GM21786 (cell line): Measurements from ENCODE around the gene GABPB1.
A peak's percentile ranks its signal among the peaks of the same experiment; 100 is the strongest.
"Not testable (repeated sequence)": the region's sequence is repeated elsewhere in the genome, so short reads cannot be mapped to it uniquely, and the experiment has no call there.

Experiments
- ATAC-seq: cut with Tn5 transposase; IDR thresholded peaks from one replicate; pipeline ENCODE4 v1.9.1; 2021; ENCODE audit not compliant: unreplicated experiment

Gene GABPB1

DNA sequence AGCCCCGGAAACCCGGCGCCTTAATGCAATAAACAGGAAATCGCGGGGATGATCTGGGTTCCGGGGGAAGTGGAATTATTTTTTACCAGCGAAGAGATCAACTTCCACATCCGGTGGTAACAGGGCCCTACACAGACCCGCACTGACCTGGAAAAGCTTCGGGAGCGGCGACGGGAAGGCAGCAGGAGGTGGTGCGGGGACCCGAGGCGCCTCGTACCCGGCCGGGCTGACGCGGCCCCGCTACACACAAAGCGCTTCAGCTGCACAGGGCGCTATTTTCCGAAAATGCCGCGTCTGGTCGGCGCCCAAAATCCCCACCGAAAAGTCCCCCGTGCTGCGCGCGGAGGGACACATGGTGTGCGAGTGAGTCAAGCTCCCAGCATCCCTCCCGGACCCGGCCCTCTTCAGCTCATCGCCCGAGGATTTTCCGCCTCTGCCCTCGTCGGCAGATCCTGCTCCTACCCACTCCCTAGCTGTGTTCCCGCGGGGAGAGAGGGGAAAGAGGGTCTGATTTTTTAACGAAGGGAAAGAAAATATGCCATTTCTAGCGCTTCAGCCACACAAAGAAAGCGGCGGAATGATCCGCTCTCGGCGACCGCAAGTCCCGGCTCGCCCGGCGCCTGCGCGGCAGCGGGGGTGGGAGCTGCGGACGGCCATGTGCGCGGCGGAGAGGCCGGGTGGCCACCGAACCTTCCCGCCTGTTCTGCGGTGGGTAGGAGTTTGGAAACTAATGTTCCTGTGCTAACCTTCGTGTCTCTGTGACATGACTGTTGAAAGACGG lies at the start of gene GABPB1:
GABPB1 (minus strand) TSS at position 361 of the 781 bp plus-strand sequence. CDS start 45,400 bp downstream, outside the sequence.
- peak; percentile 35 for ATAC-seq

- ATAC-seq: not testable (repeated sequence)
Measured at GRCh38 chr15:50391561-50391960, 36.6 kb upstream of the GABPB1 start.

DNA sequence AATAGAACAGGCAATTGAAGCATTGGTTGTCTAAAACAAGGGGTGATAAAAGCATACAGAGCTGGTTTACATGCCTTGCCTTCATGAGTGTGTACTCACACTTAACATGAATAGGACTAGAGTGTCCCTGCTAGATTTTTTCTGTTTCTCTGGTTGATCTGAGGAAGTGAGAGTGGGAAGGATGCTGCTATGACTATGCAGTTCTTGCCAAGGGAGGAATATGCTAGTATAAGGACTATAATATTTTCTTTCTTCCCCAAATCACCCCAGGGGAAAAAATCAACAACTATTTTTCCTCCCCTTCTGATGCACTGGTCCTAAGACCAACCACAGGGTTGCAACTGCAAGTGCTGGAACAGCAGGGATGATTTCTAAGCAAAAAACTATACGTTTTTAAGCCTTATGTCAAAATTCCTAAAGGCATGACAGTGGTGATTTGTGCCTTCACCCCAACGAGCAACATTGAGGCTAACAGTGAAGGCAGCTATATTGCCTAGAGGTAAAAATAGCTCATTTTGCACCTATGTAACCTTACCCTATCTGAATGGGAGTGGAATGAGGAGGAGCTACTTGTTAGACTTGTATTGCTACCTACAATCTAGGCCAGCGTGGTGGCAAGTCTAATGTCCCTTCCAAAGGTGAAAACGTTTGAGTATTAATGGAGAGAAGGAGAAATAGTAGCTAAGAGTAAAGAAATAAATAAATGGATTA lies 35.7 kb upstream of the GABPB1 start:
- ATAC-seq: peak; percentile 95

GRCh38 chr15:50382408-50382807 lies 27.4 kb upstream of the GABPB1 start:
- ATAC-seq: not testable (repeated sequence)

GRCh38 chr15:50381438-50381837 lies 26.4 kb upstream of the GABPB1 start:
- ATAC-seq: no peak

GRCh38 chr15:50380089-50380488 lies 25.1 kb upstream of the GABPB1 start:
- no peak for ATAC-seq

GRCh38 chr15:50379413-50379812 lies 24.4 kb upstream of the GABPB1 start:
- ATAC-seq: not testable (repeated sequence)

DNA sequence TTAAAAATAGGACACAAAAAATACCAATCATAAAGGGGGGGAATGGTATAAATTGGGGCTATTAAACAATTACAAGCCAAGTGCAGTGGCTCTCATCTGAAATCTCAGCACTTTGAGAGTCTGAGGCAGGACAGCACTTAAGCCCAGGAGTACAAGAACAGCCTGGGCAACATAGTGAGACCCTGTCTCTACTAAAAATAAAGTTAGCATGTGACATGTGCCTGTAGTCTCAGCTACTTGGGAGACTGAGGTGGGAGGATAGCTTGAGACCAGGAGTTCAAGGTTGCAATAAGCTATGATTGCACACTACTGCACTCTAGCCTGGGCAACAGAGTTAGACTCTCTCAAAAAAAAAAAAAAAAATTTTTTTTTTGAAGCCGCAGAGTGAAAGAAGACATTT lies 23.8 kb upstream of the GABPB1 start:
- ATAC-seq: no peak

DNA sequence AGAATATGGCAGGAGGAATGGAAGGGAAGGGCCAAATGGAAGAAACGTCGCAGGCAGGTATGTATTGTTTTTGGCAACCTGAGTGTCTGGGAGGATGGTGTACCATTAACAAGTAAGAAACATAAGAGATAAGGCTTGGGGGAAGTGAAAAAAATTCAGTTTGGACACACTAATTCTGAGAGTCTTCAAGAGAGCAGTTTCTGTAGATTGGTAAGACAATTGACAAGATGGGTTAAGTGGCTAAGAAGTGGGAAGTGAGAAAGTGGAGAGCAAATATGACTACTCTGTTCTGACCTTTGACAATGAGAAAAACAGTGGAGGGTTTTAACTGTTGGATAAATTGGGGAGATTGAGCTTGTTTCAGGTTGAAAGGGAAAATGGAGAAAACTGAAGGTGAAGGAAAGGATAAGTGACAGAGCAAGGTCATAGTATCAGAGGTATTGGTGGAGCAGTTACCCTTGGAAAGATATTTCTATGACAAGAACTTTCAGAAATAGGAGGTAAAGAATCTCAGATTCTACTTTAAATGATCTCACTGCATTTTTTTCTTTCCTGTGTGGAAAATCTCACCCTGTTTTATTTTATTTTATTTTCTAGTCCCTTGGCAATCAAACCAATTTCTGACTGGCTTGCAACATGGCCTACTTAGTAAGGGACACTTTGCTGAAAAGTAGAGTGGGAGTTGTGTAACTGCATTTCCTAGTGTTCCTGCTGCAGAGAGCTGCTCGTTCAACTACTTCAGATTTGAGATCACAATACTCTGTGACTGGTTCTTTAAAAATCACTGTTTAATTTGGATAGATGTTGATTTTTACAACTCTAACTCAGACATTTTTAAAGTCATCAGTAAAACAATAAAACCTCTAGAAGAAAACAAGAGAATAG lies 23.1 kb upstream of the GABPB1 start:
- peak; percentile 100 for ATAC-seq

DNA sequence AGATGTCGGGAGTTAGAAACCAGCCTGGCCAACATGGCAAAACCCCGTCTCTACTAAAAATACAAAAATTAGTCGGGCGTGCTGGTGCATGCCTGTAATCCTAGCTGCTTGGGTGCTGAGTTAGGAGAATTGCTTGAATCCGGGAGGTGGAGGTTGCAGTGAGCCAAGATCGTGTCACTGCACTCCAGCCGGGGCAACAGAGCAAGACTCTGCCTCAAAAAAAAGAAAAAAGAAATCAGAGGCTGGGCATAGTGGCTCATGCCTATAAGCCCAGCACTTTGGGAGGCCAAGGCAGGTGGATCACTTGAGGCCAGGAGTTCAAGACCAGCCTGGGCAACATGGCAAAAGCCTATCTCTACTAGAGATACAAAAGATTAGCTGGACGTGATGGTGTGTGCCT lies 14.6 kb upstream of the GABPB1 start:
- ATAC-seq: not testable (repeated sequence)

DNA sequence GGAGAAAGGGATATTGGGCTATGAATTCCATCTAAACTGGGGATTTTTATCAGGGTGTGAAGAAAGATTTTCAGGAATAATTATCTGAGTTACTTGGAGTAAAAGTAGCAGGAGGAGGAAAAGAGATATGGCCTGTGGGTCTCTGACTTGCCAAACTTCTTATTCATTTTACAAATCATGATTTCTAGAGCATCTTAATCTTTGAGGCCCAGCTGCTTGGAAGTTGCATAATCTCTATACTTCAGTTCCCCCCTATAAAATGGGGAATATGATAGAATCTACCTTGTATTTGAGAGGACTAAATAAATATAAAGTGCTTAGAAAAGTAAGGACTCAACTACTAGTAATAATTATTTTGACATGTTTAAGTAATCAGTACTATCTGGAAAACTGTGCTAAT lies 11.0 kb upstream of the GABPB1 start:
- no peak for ATAC-seq

GRCh38 chr15:50365570-50365969 lies 10.6 kb upstream of the GABPB1 start:
- ATAC-seq: no peak

GRCh38 chr15:50363612-50364011 lies 8.6 kb upstream of the GABPB1 start:
- no peak for ATAC-seq

DNA sequence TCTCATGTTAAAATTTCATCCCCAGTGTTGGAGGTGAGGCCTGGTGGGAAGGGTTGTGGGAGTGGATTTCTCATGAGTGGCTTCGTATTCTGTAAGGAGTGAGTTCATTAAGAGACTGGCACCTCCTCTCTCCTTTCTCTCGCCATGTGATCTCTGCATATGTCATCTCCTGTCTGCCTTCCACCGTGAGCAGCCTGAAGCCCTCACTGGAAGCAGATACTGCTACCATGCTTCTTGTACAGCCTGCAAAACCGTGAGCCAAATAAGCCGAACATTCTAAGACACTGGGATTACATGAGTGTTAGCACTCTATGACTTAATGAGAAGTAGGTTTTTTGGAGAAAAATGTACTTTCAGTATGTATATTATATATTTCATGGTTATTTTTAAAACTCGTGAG lies 6.8 kb upstream of the GABPB1 start:
- ATAC-seq: no peak

- ATAC-seq: no peak
Measured at GRCh38 chr15:50358845-50359244, 3.8 kb upstream of the GABPB1 start.

GRCh38 chr15:50355980-50356379 lies 982 bp upstream of the GABPB1 start:
- ATAC-seq: no peak

DNA sequence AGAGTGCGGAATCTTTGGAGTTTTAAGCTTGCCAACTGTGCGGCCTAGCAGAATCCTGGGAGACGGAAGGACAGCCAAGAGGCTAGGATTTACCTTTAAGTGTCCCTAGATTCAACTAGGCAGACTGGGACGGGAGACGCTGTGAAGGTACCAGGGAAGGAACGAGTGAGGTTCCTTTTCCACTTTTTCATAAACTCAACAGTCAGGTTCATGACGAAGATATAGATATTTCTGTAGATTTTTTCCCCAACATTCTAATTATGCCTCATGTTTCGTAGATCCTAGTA lies 564 bp upstream of the GABPB1 start:
- ATAC-seq: no peak

- ATAC-seq: peak; percentile 34
Measured at GRCh38 chr15:50353975-50354837, 792 bp downstream of the GABPB1 start.

DNA sequence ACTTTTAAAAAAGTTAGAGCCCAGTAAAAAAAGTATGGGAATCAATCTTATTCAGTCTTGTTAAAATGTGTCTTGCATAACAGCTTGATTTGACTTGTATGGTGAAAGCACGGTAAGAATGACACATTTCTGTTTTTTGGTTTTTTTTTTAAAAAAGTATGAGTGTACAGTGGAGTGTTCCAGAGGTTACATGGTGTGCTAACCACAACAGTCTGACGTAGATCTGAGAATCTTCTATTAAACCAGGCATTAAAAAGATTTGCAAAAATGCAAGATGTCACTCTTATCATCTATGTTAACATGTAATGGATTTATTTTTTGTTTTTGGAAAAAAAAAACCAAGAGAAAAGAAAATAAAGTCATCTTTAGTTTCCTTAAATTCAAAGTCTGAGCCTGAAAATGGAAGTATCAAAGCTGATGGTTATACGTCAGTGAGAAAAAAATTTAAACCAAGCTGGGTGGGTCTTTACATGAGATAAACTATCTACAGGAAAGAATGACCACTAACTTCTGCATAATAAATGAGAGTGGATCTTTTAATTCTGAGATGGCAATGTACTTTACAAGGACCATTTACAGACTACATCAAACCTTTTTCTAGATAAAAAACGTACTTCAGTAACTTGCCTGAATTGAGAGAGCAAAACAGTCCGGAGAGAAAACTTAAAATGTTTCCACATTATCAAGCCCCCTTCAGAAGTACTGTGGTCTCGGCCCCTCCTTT lies 1.6 kb downstream of the GABPB1 start:
- peak; percentile 7 for ATAC-seq

DNA sequence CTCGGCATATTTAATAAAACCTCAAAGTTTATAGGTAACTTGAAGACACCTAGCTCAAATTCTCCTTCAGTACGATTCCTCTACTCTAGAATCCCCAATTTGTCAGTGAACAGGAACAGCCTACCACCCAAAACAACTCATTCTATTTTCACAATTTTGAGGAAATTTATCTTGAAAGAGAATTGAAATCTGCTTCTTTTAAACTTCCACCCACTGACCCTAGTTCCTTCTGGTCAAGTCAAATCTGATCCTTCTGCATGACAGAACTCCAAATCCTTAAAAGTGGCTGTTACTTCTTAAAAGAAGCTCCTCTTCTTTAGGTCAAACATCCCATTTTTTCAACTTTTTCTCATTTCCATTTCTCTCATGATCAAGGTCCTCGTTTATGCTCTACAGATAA lies 4.4 kb downstream of the GABPB1 start:
- ATAC-seq: no peak
